OCI-LY3 (cell line): ENCODE measurements around the gene LGR4.

Source experiments
- CTCF ChIP-seq: fragments of 200-600, 300-600 bp; sonication (generic); IDR thresholded peaks from 2 replicates; pipeline ENCODE4 v1.5.1; 2014; ENCODE audit warnings: antibody characterized with exemption, low read length, low read depth
- EZH2phosphoT487 ChIP-seq: fragments of 200-600 bp; shearing (Covaris generic); IDR thresholded peaks from 2 replicates; pipeline ENCODE4 v1.6.1; 2018; ENCODE audit warnings: antibody characterized with exemption, mixed run types, low read depth

- TF ChIP-seq CTCF (no peak), EZH2phosphoT487 (no peak)
Observed at GRCh38 chr11:27501100-27501499, 28.5 kb upstream of the LGR4 start.
